HepG2 (cell line): ENCODE results near the gene RNASE7. TPM values are rescaled to one million over a fixed set of nuclear protein-coding genes. Genes with fewer than 3 reads are reported as not detected.
A peak's percentile ranks its signal among the peaks of the same experiment; 100 is the strongest.

Experiments used
- EEA1 ChIP-seq: sonication (generic); formaldehyde crosslinking; IDR thresholded peaks from 2 replicates; pipeline ENCODE4 v1.5.1; 2020; ENCODE audit warnings: mild to moderate bottlenecking, missing genetic modification reagents, borderline replicate concordance
- GABPB1 ChIP-seq: IDR thresholded peaks from 2 replicates; pipeline ENCODE4 v1.6.1; 2016; ENCODE audit warnings: mild to moderate bottlenecking, missing genetic modification reagents, moderate library complexity, missing compliant biosample characterization
- HOXA3 ChIP-seq: sonication (generic); formaldehyde crosslinking; IDR thresholded peaks from 2 replicates; pipeline ENCODE4 v1.5.0; 2020; ENCODE audit warnings: missing genetic modification reagents
- HOXA9 ChIP-seq: sonication (generic); formaldehyde crosslinking; IDR thresholded peaks from 2 replicates; pipeline ENCODE4 v1.8.1; 2022; ENCODE audit warnings: missing genetic modification reagents, mild to moderate bottlenecking, moderate library complexity, borderline replicate concordance
- RBM22 ChIP-seq: fragments of 200-400 bp; formaldehyde crosslinking; optimal IDR thresholded peaks from 2 replicates; pipeline ENCODE3; 2017; ENCODE audit warnings: mild to moderate bottlenecking, low read length, moderate library complexity
- TAF1 ChIP-seq: sonication (generic); formaldehyde crosslinking; IDR thresholded peaks from 2 replicates; pipeline ENCODE4 v1.4.0; 2020; ENCODE audit warnings: missing genetic modification reagents
- THYN1 ChIP-seq: sonication (generic); formaldehyde crosslinking; IDR thresholded peaks from 2 replicates; pipeline ENCODE4 v1.8.1; 2023; ENCODE audit warnings: low read depth, mild to moderate bottlenecking, moderate library complexity, missing genetic modification reagents, borderline replicate concordance
- ZMAT3 ChIP-seq: sonication (generic); formaldehyde crosslinking; conservative IDR thresholded peaks from 2 replicates; pipeline ENCODE4 v1.7.0; 2021; ENCODE audit warnings: missing genetic modification reagents
- ZMYM2 ChIP-seq: sonication (generic); formaldehyde crosslinking; IDR thresholded peaks from 2 replicates; pipeline ENCODE4 v1.8.0; 2022; ENCODE audit warnings: mild to moderate bottlenecking, missing genetic modification reagents
- ZNF225 ChIP-seq: sonication (generic); formaldehyde crosslinking; IDR thresholded peaks from 2 replicates; pipeline ENCODE4 v1.4.0; 2020; ENCODE audit warnings: mild to moderate bottlenecking, missing genetic modification reagents
- ZNF343 ChIP-seq: sonication (generic); formaldehyde crosslinking; IDR thresholded peaks from 2 replicates; pipeline ENCODE4 v1.4.0; 2020; ENCODE audit warnings: mild to moderate bottlenecking, missing genetic modification reagents
- ZNF547 ChIP-seq: sonication (generic); formaldehyde crosslinking; IDR thresholded peaks from 2 replicates; pipeline ENCODE4 v1.5.1; 2020; ENCODE audit warnings: mild to moderate bottlenecking, missing genetic modification reagents
- ZSCAN21 ChIP-seq: sonication (generic); formaldehyde crosslinking; IDR thresholded peaks from 2 replicates; pipeline ENCODE4 v1.8.0; 2022; ENCODE audit warnings: mild to moderate bottlenecking, missing genetic modification reagents, moderate library complexity, borderline replicate concordance
- polyA plus RNA-seq, 8 experiments: library from polyadenylated mRNA; depleted of rRNA in 3 of 8; stranded (reverse) in 7 of 8; unstranded in 1 of 8; fragments of >200 nt; fragmentation: Illumina TruSeq in 4 of 8; extraction: Trizol in 4 of 8; gene quantifications; 2 replicates each; pipeline versions ENCODE4 v1.2.1 to v1.2.3, GENCODE V29; 2011 to 2016; ENCODE audit warnings: low read depth in 4 of 8, missing spikeins in 1 of 8, mixed read lengths in 1 of 8; ENCODE audit not compliant: insufficient read depth in 1 of 8
- total RNA-seq, 5 experiments: library from RNA; depleted of rRNA; stranded (reverse); fragments of >200 nt; fragmentation: Illumina TruSeq; extraction: Trizol; gene quantifications; 2 replicates each; pipeline ENCODE4 v1.2.3, GENCODE V29; 2016; ENCODE audit warnings: low read depth in 1 of 5
- TF ChIP-seq, protein P1 (sequence below): sonication (generic); formaldehyde crosslinking; IDR thresholded peaks from 2 replicates; pipeline ENCODE4 v1.9.0; 2021; ENCODE audit warnings: mild to moderate bottlenecking, missing genetic modification reagents
- TF ChIP-seq, protein P2 (sequence below): sonication (generic); formaldehyde crosslinking; IDR thresholded peaks from 2 replicates; pipeline ENCODE4 v1.4.0; 2020; ENCODE audit warnings: missing genetic modification reagents
- TF ChIP-seq, protein P3 (sequence below): sonication (generic); formaldehyde crosslinking; IDR thresholded peaks from 2 replicates; pipeline ENCODE4 v1.5.1; 2020; ENCODE audit warnings: missing genetic modification reagents, mild to moderate bottlenecking, borderline replicate concordance
- TF ChIP-seq, protein P4 (sequence below): sonication (generic); formaldehyde crosslinking; IDR thresholded peaks from 2 replicates; pipeline ENCODE4 v1.8.0; 2022; ENCODE audit warnings: missing genetic modification reagents, mild to moderate bottlenecking, borderline replicate concordance
- TF ChIP-seq, protein P5 (sequence below): sonication (generic); formaldehyde crosslinking; IDR thresholded peaks from 2 replicates; pipeline ENCODE4 v1.4.0; 2020; ENCODE audit warnings: low read depth, mild to moderate bottlenecking, missing genetic modification reagents

Gene RNASE7
- total and polyA plus RNA-seq, 2 of the 13 experiments (the other 11 are each of a cell fraction or from before 2014, with no cell fraction given), result 0.04 TPM; not detected in 1

DNA sequence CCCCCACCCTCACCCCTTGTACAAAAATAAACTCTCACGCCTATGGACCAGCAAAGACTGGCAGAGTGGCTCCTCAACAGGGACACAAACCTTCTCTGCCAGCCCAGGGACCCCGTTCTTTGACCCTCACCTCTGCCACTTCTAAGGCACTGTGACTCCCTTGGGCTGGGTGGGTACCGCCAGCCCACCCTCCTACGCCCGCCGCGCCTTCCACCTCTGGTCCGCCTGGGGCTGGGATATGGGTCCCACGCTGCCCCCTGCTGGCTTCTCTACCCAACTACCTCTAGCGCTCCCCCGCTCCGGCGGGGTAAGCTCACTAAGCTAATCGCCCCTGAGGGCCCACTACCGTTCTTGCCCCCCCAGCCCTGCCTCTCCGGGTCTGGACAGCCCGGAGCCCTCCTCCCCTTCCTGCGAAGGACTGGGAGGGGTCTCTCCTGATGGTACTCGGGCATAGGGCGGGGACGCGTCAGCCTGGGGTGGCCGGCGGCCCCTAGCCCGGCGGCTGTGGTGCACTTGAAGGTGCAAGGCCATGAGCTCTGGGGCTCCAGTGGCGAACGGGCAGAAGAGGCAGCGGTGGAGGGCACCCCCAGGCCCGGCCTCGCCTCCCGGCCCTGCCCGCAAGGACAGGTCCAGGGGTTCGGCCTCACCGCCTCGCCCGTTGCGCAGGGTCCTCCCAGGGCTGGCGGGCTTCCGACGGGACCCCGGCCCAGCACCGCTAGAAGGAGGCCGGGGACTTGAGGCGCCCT, 48.2 kb downstream of the RNASE7 start (continued):
- TF ChIP-seq, protein P1, sequence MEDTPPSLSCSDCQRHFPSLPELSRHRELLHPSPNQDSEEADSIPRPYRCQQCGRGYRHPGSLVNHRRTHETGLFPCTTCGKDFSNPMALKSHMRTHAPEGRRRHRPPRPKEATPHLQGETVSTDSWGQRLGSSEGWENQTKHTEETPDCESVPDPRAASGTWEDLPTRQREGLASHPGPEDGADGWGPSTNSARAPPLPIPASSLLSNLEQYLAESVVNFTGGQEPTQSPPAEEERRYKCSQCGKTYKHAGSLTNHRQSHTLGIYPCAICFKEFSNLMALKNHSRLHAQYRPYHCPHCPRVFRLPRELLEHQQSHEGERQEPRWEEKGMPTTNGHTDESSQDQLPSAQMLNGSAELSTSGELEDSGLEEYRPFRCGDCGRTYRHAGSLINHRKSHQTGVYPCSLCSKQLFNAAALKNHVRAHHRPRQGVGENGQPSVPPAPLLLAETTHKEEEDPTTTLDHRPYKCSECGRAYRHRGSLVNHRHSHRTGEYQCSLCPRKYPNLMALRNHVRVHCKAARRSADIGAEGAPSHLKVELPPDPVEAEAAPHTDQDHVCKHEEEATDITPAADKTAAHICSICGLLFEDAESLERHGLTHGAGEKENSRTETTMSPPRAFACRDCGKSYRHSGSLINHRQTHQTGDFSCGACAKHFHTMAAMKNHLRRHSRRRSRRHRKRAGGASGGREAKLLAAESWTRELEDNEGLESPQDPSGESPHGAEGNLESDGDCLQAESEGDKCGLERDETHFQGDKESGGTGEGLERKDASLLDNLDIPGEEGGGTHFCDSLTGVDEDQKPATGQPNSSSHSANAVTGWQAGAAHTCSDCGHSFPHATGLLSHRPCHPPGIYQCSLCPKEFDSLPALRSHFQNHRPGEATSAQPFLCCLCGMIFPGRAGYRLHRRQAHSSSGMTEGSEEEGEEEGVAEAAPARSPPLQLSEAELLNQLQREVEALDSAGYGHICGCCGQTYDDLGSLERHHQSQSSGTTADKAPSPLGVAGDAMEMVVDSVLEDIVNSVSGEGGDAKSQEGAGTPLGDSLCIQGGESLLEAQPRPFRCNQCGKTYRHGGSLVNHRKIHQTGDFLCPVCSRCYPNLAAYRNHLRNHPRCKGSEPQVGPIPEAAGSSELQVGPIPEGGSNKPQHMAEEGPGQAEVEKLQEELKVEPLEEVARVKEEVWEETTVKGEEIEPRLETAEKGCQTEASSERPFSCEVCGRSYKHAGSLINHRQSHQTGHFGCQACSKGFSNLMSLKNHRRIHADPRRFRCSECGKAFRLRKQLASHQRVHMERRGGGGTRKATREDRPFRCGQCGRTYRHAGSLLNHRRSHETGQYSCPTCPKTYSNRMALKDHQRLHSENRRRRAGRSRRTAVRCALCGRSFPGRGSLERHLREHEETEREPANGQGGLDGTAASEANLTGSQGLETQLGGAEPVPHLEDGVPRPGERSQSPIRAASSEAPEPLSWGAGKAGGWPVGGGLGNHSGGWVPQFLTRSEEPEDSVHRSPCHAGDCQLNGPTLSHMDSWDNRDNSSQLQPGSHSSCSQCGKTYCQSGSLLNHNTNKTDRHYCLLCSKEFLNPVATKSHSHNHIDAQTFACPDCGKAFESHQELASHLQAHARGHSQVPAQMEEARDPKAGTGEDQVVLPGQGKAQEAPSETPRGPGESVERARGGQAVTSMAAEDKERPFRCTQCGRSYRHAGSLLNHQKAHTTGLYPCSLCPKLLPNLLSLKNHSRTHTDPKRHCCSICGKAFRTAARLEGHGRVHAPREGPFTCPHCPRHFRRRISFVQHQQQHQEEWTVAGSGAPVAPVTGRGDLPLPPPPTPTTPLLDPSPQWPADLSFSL, result 0 out of 2 replicates have a peak, but pooled peaks have one; percentile 32
- TF ChIP-seq THYN1 (CRISPR knock-in tag), result no peak
- 0 out of 2 replicates have a peak, but pooled peaks have one; percentile 63 for TF ChIP-seq HOXA9 (CRISPR knock-in tag)
- 0 out of 2 replicates have a peak, but pooled peaks have one; percentile 17 for TF ChIP-seq ZNF225
- 0 out of 2 replicates have a peak, but pooled peaks have one; percentile 28 for TF ChIP-seq ZMAT3
- 0 out of 2 replicates have a peak, but pooled peaks have one; percentile 14 for TF ChIP-seq TAF1 (CRISPR knock-in tag)
- peak; percentile 58; the same call in 1 of the 2 replicates for TF ChIP-seq ZNF343
- TF ChIP-seq ZMYM2 (CRISPR knock-in tag), result peak; percentile 60; the same call in 1 of the 2 replicates
- TF ChIP-seq, protein P2, sequence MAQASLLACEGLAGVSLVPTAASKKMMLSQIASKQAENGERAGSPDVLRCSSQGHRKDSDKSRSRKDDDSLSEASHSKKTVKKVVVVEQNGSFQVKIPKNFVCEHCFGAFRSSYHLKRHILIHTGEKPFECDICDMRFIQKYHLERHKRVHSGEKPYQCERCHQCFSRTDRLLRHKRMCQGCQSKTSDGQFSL (CRISPR knock-in tag), result peak; percentile 98
- TF ChIP-seq RBM22, result peak; percentile 89
- TF ChIP-seq ZSCAN21, result peak; percentile 56; the same call in 1 of the 2 replicates
- 0 out of 2 replicates have a peak, but pooled peaks have one; percentile 54 for TF ChIP-seq ZNF547 (CRISPR knock-in tag)
- TF ChIP-seq, protein P3, sequence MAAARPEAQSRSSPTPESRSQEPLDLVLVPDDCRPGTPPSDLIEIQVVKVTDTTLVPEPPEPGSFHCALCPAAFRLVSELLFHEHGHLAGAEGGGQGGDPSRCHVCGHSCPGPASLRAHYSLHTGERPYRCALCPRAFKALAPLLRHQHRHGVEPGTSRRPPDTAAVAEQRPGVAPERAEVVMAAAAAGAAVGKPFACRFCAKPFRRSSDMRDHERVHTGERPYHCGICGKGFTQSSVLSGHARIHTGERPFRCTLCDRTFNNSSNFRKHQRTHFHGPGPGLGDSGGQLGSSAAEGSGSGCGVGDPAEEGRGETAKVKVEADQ (CRISPR knock-in tag), result 0 out of 2 replicates have a peak, but pooled peaks have one; percentile 44
- TF ChIP-seq GABPB1, result peak; percentile 37; the same call in 1 of the 2 replicates
- TF ChIP-seq, protein P4, sequence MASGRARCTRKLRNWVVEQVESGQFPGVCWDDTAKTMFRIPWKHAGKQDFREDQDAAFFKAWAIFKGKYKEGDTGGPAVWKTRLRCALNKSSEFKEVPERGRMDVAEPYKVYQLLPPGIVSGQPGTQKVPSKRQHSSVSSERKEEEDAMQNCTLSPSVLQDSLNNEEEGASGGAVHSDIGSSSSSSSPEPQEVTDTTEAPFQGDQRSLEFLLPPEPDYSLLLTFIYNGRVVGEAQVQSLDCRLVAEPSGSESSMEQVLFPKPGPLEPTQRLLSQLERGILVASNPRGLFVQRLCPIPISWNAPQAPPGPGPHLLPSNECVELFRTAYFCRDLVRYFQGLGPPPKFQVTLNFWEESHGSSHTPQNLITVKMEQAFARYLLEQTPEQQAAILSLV, result 0 out of 2 replicates have a peak, but pooled peaks have one; percentile 63
- TF ChIP-seq, protein P5, sequence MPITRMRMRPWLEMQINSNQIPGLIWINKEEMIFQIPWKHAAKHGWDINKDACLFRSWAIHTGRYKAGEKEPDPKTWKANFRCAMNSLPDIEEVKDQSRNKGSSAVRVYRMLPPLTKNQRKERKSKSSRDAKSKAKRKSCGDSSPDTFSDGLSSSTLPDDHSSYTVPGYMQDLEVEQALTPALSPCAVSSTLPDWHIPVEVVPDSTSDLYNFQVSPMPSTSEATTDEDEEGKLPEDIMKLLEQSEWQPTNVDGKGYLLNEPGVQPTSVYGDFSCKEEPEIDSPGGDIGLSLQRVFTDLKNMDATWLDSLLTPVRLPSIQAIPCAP, result no peak
- 0 out of 2 replicates have a peak, but pooled peaks have one; percentile 67 for TF ChIP-seq EEA1 (CRISPR knock-in tag)
- TF ChIP-seq HOXA3 (CRISPR knock-in tag), result peak; percentile 72
